ENCODE measurements around the gene UMAD1. TPM values are rescaled to one million over a fixed set of nuclear protein-coding genes. Genes with fewer than 3 reads are reported as not detected.
"Not testable (repeated sequence)": the region's sequence is repeated elsewhere in the genome, so short reads cannot be mapped to it uniquely, and the experiment has no call there.

Gene UMAD1
- total RNA-seq, 4 donors from 2014 or later: 1.3 to 32.9 (median 15.3) TPM

- no peak overlapping the region for H3K4me3 ChIP-seq
Measured at GRCh38 chr7:7815395-7815794, 174.8 kb downstream of the UMAD1 start.

GRCh38 chr7:7816084-7816483 lies 175.5 kb downstream of the UMAD1 start:
- TF ChIP-seq, protein P1, sequence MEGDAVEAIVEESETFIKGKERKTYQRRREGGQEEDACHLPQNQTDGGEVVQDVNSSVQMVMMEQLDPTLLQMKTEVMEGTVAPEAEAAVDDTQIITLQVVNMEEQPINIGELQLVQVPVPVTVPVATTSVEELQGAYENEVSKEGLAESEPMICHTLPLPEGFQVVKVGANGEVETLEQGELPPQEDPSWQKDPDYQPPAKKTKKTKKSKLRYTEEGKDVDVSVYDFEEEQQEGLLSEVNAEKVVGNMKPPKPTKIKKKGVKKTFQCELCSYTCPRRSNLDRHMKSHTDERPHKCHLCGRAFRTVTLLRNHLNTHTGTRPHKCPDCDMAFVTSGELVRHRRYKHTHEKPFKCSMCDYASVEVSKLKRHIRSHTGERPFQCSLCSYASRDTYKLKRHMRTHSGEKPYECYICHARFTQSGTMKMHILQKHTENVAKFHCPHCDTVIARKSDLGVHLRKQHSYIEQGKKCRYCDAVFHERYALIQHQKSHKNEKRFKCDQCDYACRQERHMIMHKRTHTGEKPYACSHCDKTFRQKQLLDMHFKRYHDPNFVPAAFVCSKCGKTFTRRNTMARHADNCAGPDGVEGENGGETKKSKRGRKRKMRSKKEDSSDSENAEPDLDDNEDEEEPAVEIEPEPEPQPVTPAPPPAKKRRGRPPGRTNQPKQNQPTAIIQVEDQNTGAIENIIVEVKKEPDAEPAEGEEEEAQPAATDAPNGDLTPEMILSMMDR (IDR thresholded peaks at IDR 0.05): no peak
- no peak for TF ChIP-seq POLR2A (IDR thresholded peaks at IDR 0.05)

More at GRCh38 chr7:7815395-7815794, 174.8 kb downstream of the UMAD1 start:
- Histone ChIP-seq H3K4me1 (no peaks in the 10 kb centered on the region), H3K27me3 (no peaks in the 10 kb centered on the region), H3K36me3 (no peaks in the 10 kb centered on the region), H3K9me3 (no peaks in the 10 kb centered on the region), H3K27ac (no peak overlapping the region)
- intact Hi-C loops (cut with DNase I; ENCODE audit: low total_unique reads): no loop called here
- no peak for DNase-seq
- TF ChIP-seq POLR2A (IDR thresholded peaks at IDR 0.05): no peak
- TF ChIP-seq, protein P1 (IDR thresholded peaks at IDR 0.05): no peak

GRCh38 chr7:7816816-7817536 lies 176.4 kb downstream of the UMAD1 start:
- intact Hi-C loops (cut with DNase I; ENCODE audit: low total_unique reads): no loop called here
- TF ChIP-seq POLR2A (IDR thresholded peaks at IDR 0.05): no peak
- TF ChIP-seq, protein P1 (IDR thresholded peaks at IDR 0.05): no peak

More at GRCh38 chr7:7816084-7816483, 175.5 kb downstream of the UMAD1 start:
- H3K4me1 ChIP-seq: no peaks in the 10 kb centered on the region
- no peaks in the 10 kb centered on the region for H3K9me3 ChIP-seq
- no peak overlapping the region for H3K4me3 ChIP-seq
- DNase-seq: no peak
- intact Hi-C loops (cut with DNase I; ENCODE audit: low total_unique reads): no loop called here
- no peaks in the 10 kb centered on the region for H3K27me3 ChIP-seq
- no peak overlapping the region for H3K27ac ChIP-seq
- H3K36me3 ChIP-seq: no peaks in the 10 kb centered on the region

DNA sequence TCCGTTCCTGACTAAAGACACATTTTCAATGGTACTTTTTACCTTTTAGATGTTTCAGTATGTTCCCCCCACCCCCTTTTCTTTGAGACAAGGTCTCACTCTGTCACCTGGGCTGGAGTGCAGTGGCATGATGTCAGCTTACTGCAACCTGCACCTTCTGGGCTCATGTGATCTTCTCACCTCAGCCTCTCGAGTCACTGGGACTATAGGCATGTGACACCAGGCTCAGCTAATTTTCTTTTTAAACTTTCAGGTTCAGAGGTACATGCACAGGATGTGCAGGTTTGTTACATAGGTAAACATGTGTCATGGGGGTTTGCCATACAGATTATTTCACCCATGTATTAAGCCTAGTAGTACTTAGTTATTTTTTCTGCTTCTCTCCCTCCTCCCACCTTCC lies 177.2 kb downstream of the UMAD1 start:
- Histone ChIP-seq H3K36me3 (no peaks in the 10 kb centered on the region), H3K9me3 (no peaks in the 10 kb centered on the region), H3K27ac (no peak overlapping the region), H3K4me3 (no peak overlapping the region), H3K27me3 (no peaks in the 10 kb centered on the region), H3K4me1 (no peaks in the 10 kb centered on the region)
- no peak for DNase-seq
- intact Hi-C loops (cut with DNase I; ENCODE audit: low total_unique reads): no loop called here
- no peak for TF ChIP-seq POLR2A (IDR thresholded peaks at IDR 0.05)
- TF ChIP-seq, protein P1 (IDR thresholded peaks at IDR 0.05): no peak

More at GRCh38 chr7:7816816-7817536, 176.4 kb downstream of the UMAD1 start:
- Histone ChIP-seq H3K9me3 (no peaks in the 10 kb centered on the region), H3K4me3 (no peak overlapping the region), H3K27me3 (no peaks in the 10 kb centered on the region), H3K4me1 (no peaks in the 10 kb centered on the region), H3K27ac (no peak overlapping the region), H3K36me3 (no peaks in the 10 kb centered on the region)
- DNase-seq: no peak

DNA sequence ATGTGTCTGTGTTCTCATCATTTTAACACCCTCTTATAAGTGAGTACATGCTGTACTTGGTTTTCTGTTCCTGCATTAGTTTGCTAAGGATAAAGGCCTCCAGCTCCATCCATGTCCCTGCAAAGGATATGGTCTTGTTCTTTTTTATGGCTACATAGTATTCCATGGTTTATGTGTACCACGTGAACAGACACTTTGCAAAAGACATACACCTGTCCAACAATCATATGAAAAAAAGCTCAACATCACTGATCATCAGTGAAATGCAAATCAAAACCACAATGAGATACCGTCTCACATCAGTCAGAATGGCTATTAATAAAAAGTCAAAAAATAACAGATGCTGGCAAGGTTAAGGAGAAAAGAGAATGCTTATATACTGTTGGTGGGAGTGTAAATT lies 177.6 kb downstream of the UMAD1 start:
- intact Hi-C loops (cut with DNase I; ENCODE audit: low total_unique reads); H3K9me3 ChIP-seq; H3K36me3 ChIP-seq: not testable (repeated sequence)

More for the DNA sequence above, 177.6 kb downstream of the UMAD1 start:
- not testable (repeated sequence) for H3K27me3 ChIP-seq, H3K27ac ChIP-seq, H3K4me1 ChIP-seq, H3K4me3 ChIP-seq, DNase-seq
